ENCODE data around the gene CACNA1S.

DNA sequence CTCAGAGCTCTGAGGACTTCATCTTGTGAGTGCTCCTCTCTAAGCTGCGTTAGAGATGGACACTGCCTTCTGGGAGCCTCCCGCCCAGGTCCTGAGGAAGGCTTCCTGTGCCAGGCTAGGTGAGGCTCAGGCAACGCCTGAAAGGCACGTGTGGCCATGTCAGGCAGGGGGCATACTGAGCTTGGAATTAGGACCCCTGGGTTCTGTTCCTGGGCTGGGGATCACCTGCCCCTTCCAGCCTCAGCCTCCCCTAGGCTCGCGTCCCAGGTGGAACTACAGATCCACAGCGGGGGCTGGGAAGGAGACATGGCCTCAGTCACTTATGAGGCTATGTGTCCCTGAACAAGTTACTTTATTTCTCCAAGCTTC is 24.8 kb upstream of the CACNA1S start:
- TF ChIP-seq CTCF (IDR thresholded peaks at IDR 0.05; ENCODE audit: low read depth, low read length) (no peak), EZH2phosphoT487 (IDR thresholded peaks at IDR 0.05; ENCODE audit: low read depth) (no peak)
